Calu3 (cell line): ENCODE measurements around the gene PKP4. TPM values are rescaled to one million over a fixed set of nuclear protein-coding genes. Genes with fewer than 3 reads are reported as not detected.

ENCODE experiments used
- BruUV-seq: library from RNA; stranded (reverse); fragments of 400-500 nt; replicated peaks from 2 replicates; lab custom pipeline; 2021; lab: Mats Ljungman, UMichigan
- CTCF ChIA-PET: fragments of 300-600 bp; sonication (Branson Sonifier 250); formaldehyde crosslinking; loops from one replicate; lab custom pipeline; 2022; ENCODE audit warnings: antibody characterized with exemption; lab: Charles Lee
- DNase-seq: peaks from one replicate; pipeline ENCODE4 v3.0.0; 2022
- H3K27ac Mint-ChIP-seq: one replicate; pipeline ENCODE4 v1.8.0; 2022; ENCODE audit warnings: mixed read lengths; ENCODE audit not compliant: unreplicated experiment
- H3K27me3 Mint-ChIP-seq: one replicate; pipeline ENCODE4 v1.8.0; 2022; ENCODE audit warnings: mixed read lengths; ENCODE audit not compliant: unreplicated experiment
- H3K36me3 Mint-ChIP-seq: one replicate; pipeline ENCODE4 v1.8.0; 2022; ENCODE audit warnings: mild to moderate bottlenecking, moderate library complexity, mixed read lengths; ENCODE audit not compliant: insufficient read depth, unreplicated experiment
- H3K4me1 Mint-ChIP-seq: one replicate; pipeline ENCODE4 v1.8.0; 2022; ENCODE audit warnings: mild to moderate bottlenecking, low read depth, mixed read lengths; ENCODE audit not compliant: unreplicated experiment
- H3K4me3 Mint-ChIP-seq: one replicate; pipeline ENCODE4 v1.8.0; 2022; ENCODE audit warnings: mild to moderate bottlenecking, low read depth, moderate library complexity, mixed read lengths; ENCODE audit not compliant: unreplicated experiment
- H3K9me3 Mint-ChIP-seq: one replicate; pipeline ENCODE4 v1.8.0; 2022; ENCODE audit warnings: low read depth, mixed read lengths; ENCODE audit not compliant: unreplicated experiment
- intact Hi-C: fragments of 100-400 bp; cut with micrococcal nuclease; formaldehyde crosslinking; loops from one replicate; pipeline ENCODE4 v1.10.0; 2022; ENCODE audit not compliant: unreplicated experiment
- total RNA-seq: library from RNA; stranded (reverse); gene quantifications from 2 replicates; pipeline ENCODE4 v1.2.3, GENCODE V29; 2022
- TF ChIP-seq, protein P1 (sequence below): fragments of 200-600 bp; IDR thresholded peaks from one replicate; pipeline ENCODE4 v1.8.0; 2022; ENCODE audit warnings: antibody characterized with exemption; ENCODE audit not compliant: unreplicated experiment

Gene PKP4
- total RNA-seq, 1 experiment from 2014 or later, result 137 TPM

DNA sequence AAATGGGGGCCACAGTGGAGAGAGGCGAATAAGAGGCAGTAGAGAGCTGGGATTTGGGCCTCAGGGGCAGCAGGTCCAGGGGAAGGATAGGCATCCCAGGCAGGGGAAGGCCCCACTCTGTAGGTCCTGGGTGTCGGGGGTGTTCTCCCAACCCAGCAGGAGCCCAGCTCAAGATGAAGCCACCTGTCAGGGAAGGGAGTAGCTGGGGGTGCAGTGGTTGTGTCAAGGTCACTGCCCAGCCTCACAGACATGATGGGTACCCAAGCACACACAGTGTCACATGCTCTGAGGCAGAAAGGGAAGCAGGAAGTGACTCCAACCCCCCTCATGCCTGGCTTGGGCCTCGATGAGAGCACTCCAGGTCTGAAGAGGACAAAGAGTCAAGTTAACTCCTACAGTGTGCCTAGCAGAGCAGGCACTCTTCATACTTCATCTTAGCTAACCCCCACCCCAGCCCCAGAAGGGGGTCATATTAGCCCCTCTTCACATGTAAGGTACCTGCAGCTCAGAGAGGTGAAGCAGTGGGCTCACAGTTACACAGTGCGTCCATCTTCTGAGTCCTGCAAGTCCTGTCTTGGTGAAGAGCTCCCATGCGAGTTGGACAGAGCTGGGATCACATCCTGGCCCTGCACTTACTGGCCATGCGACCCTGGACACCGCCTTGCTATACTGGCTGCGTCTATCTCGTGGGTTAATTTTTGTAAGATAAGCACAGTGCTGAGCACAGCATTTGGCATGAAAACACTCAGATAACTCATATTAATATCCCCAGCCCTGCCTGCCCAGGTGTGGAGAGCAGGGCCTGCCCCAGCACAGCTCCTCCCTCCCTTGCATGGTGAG lies 265.7 kb downstream of the PKP4 start:
- BruUV-seq, result no TSS peak
- H3K27me3 Mint-ChIP-seq, result no peaks in the 10 kb centered on the region
- DNase-seq, result no peak
- H3K4me1 Mint-ChIP-seq, result peaks cover 19% of the 10 kb centered on the region
- peaks cover 8% of the 10 kb centered on the region for H3K36me3 Mint-ChIP-seq
- intact Hi-C loops, result no loop called here
- H3K9me3 Mint-ChIP-seq, result no peaks in the 10 kb centered on the region
- CTCF ChIA-PET, result interaction anchor here (0.5 kb wide), 1 partner anchor 17 kb away, joined by 5 read pairs; no protein-coding TSS in a partner anchor
- TF ChIP-seq, protein P1, sequence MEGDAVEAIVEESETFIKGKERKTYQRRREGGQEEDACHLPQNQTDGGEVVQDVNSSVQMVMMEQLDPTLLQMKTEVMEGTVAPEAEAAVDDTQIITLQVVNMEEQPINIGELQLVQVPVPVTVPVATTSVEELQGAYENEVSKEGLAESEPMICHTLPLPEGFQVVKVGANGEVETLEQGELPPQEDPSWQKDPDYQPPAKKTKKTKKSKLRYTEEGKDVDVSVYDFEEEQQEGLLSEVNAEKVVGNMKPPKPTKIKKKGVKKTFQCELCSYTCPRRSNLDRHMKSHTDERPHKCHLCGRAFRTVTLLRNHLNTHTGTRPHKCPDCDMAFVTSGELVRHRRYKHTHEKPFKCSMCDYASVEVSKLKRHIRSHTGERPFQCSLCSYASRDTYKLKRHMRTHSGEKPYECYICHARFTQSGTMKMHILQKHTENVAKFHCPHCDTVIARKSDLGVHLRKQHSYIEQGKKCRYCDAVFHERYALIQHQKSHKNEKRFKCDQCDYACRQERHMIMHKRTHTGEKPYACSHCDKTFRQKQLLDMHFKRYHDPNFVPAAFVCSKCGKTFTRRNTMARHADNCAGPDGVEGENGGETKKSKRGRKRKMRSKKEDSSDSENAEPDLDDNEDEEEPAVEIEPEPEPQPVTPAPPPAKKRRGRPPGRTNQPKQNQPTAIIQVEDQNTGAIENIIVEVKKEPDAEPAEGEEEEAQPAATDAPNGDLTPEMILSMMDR, result no peak
- no peak overlapping the region for H3K4me3 Mint-ChIP-seq
- H3K27ac Mint-ChIP-seq, result no peak overlapping the region

DNA sequence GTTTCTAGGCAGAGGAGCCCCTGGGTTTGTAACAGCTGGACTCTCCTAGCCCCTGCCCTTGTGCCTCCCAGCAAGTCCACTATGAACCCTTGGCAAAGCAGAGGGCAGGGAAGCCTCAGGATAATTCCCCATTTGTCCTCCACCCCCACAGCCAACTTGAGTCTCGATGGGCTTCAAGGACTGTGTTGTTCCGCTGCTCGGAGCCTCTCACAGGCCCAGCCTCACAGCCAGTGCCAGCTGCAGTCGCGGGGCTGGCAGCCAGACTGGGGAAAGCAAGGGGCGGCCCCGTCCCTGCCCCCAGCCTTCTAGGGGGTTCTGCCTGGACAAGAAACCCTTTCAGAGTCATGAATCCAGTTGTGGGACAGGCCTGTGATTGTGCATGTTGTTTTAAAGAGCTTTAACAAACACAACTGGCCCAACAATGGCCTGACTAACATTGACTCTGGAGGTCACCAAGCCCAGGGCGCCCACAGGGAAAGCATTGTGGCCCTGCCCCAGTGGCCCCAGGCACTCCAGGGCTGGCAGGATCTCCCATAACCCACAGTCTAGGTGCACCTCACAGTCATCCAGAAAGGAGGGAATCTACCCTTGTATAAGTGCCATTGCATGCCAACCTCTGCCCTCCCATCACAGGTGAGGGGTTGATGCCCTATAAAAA lies 266.6 kb downstream of the PKP4 start:
- CTCF ChIA-PET, result interaction anchor here (1.0 to 2.2 kb wide), 8 partner anchors 15 to 699 kb away, joined by 3 to 17 read pairs (median 4); no protein-coding TSS in a partner anchor
- Mint-ChIP-seq H3K27ac (peak overlapping the region; percentile 71), H3K4me3 (peak overlapping the region; percentile 40)

DNA sequence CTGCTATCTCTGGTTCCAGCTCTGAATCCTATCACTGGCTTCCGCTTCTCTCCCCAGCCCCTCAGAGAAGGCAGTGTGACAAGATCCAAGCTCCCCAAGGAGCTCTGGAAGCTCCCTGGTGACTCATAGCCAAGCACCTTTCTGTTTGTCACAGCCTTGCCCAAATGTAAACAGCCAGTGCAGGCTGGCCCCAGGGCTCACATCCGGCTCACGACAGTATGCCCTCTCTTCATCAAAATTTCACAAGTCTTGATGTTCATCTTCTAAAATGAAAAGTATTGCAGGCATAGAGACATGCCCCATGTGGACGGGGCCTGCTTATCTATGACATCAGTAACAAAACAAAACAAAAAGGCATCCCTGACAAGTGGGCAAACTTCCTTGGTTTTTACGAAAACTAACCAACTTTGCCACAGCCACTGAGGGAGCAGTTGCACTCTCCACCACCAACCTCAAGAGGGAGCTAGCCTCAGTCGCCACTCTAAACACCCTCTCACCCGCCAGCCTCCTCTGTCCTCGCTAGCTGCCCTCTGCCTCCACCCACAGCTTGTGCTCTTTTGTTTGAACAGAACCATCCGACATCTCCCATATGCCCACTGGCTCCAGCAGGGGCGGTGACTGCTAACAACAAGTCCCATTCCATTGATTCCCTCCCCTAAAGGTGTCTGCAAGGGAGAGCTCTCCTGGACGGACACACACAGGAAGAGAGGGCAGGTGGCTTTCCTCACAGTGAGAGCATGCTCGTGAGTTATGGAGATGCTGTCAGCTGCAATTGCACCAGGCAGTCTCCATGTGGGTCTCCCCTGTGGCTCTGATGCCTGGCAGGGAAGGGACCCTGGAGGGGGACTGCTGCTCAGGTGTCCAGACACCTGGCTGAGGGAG lies 267.4 kb downstream of the PKP4 start:
- TF ChIP-seq, protein P1, result peak; percentile 57
- Mint-ChIP-seq H3K27ac (peak overlapping the region; percentile 71), H3K4me1 (peaks cover 20% of the 10 kb centered on the region), H3K27me3 (no peaks in the 10 kb centered on the region), H3K36me3 (peaks cover 8% of the 10 kb centered on the region), H3K9me3 (no peaks in the 10 kb centered on the region), H3K4me3 (peak overlapping the region; percentile 40)
- intact Hi-C loops, result no loop called here
- BruUV-seq, result no TSS peak
- CTCF ChIA-PET, result interaction anchor here (0.6 to 2.2 kb wide), 15 partner anchors 9 to 700 kb away, joined by 3 to 17 read pairs (median 4); no protein-coding TSS in a partner anchor
- peak; percentile 69 for DNase-seq

More for the DNA sequence above, 266.6 kb downstream of the PKP4 start:
- BruUV-seq, result no TSS peak
- peaks cover 8% of the 10 kb centered on the region for H3K36me3 Mint-ChIP-seq
- peaks cover 19% of the 10 kb centered on the region for H3K4me1 Mint-ChIP-seq
- TF ChIP-seq, protein P1, result no peak
- intact Hi-C loops, result no loop called here
- no peaks in the 10 kb centered on the region for H3K9me3 Mint-ChIP-seq
- no peak for DNase-seq
- H3K27me3 Mint-ChIP-seq, result no peaks in the 10 kb centered on the region

DNA sequence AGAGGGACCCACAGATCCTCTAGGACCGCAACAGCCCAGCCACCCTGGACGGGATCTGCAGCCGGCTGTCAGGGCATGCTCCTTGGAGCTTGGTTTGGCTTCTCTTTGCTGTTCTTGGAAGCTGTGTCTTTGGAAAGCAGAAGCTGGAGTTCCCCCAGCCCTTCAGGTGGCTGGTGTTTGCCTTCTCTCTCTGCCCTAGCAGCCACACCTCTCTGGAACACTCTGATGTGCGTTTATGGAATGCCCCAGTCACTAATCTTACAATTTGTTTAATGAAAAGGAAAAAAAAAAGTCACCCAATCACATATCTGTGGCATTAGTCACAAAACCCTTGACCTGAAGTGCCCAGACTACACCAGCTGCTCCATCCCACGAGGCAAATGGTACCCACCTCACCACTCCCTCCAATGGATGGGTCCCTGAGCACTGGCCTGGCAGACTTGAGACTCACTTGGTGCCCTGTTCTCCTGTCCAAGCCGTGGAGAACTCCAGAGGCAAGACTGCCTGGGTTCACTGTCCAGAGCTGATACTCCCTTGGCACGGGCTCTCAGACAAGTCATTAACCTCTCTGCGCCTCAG lies 268.1 kb downstream of the PKP4 start:
- Mint-ChIP-seq H3K9me3 (no peaks in the 10 kb centered on the region), H3K27me3 (no peaks in the 10 kb centered on the region), H3K4me1 (peaks cover 27% of the 10 kb centered on the region), H3K27ac (peak overlapping the region; percentile 71), H3K36me3 (peaks cover 8% of the 10 kb centered on the region), H3K4me3 (peak overlapping the region; percentile 40)
- DNase-seq, result peak; percentile 53
- CTCF ChIA-PET, result interaction anchor here (0.6 to 2.2 kb wide), 13 partner anchors 8 to 701 kb away, joined by 3 to 17 read pairs (median 4); no protein-coding TSS in a partner anchor
- intact Hi-C loops, result no loop called here
- TF ChIP-seq, protein P1, result no peak
- BruUV-seq, result no TSS peak
